Loucy (cell line): ENCODE measurements around the gene FOXA3.

ENCODE experiments used
- H2AFZ ChIP-seq: fragments of 200-600 bp; sonication (generic); 2 replicates; pipeline ENCODE4 v1.6.0; 2016; ENCODE audit warnings: antibody characterized with exemption, mild to moderate bottlenecking, low read length, moderate library complexity
- H3F3A ChIP-seq: fragments of 200-600 bp; 2 replicates; pipeline ENCODE4 v1.6.0; 2016; ENCODE audit warnings: antibody characterized with exemption, low read depth, mild to moderate bottlenecking
- H3K27me3 ChIP-seq: fragments of 200-600 bp; sonication (generic); 2 replicates; pipeline ENCODE4 v1.6.1; 2014; ENCODE audit warnings: low read length, mild to moderate bottlenecking; ENCODE audit not compliant: insufficient read depth, poor library complexity, severe bottlenecking
- H3K36me3 ChIP-seq: fragments of 200-600 bp; sonication (generic); 2 replicates; pipeline ENCODE4 v1.6.1; 2016; ENCODE audit warnings: low read length; ENCODE audit not compliant: insufficient read depth
- H3K4me1 ChIP-seq: fragments of 200-600 bp; sonication (generic); 2 replicates; pipeline ENCODE4 v1.5.1; 2014; ENCODE audit warnings: low read length, mild to moderate bottlenecking; ENCODE audit not compliant: insufficient read depth, poor library complexity, severe bottlenecking
- H3K4me2 ChIP-seq: fragments of 200-600 bp; sonication (generic); 2 replicates; pipeline ENCODE4 v1.6.0; 2014; ENCODE audit warnings: antibody characterized with exemption, low read length, low read depth, mild to moderate bottlenecking; ENCODE audit not compliant: poor library complexity, severe bottlenecking
- H3K4me3 ChIP-seq: fragments of 200-600 bp; sonication (generic); 2 replicates; pipeline ENCODE4 v1.5.1; 2014; ENCODE audit warnings: low read length, mild to moderate bottlenecking, mixed read lengths; ENCODE audit not compliant: poor library complexity, severe bottlenecking
- H3K79me2 ChIP-seq: fragments of 200-600 bp; sonication (generic); 2 replicates; pipeline ENCODE4 v1.6.1; 2014; ENCODE audit warnings: low read length; ENCODE audit not compliant: insufficient read depth
- H3K9ac ChIP-seq: fragments of 200-600 bp; sonication (generic); 2 replicates; pipeline ENCODE4 v1.6.0; 2014; ENCODE audit warnings: mild to moderate bottlenecking, low read depth, low read length, moderate library complexity; ENCODE audit not compliant: poor library complexity, severe bottlenecking
- H3K9me2 ChIP-seq: fragments of 200-600 bp; sonication (generic); replicated peaks from 2 replicates; pipeline ENCODE4 v1.6.1; 2016; ENCODE audit warnings: low read depth, low read length, mixed read lengths
- H3K9me3 ChIP-seq: fragments of 200-600 bp; sonication (generic); 2 replicates; pipeline ENCODE4 v1.6.1; 2014; ENCODE audit warnings: mild to moderate bottlenecking, antibody characterized with exemption, low read length, low read depth; ENCODE audit not compliant: insufficient read depth
- H4K20me1 ChIP-seq: fragments of 200-600 bp; sonication (generic); 2 replicates; pipeline ENCODE4 v1.6.0; 2014; ENCODE audit warnings: antibody characterized with exemption, low read length, mild to moderate bottlenecking; ENCODE audit not compliant: insufficient read depth, poor library complexity, severe bottlenecking
- CTCF ChIP-seq: fragments of 200-600 bp; sonication (generic); conservative IDR thresholded peaks from 2 replicates; pipeline ENCODE4 v1.5.1; 2014; ENCODE audit warnings: mild to moderate bottlenecking, antibody characterized with exemption, low read length
- EZH2phosphoT487 ChIP-seq: fragments of 200-600 bp; IDR thresholded peaks from 2 replicates; pipeline ENCODE4 v1.6.1; 2018; ENCODE audit warnings: antibody characterized with exemption, mild to moderate bottlenecking, moderate library complexity, borderline replicate concordance

The FOXA3 gene

DNA sequence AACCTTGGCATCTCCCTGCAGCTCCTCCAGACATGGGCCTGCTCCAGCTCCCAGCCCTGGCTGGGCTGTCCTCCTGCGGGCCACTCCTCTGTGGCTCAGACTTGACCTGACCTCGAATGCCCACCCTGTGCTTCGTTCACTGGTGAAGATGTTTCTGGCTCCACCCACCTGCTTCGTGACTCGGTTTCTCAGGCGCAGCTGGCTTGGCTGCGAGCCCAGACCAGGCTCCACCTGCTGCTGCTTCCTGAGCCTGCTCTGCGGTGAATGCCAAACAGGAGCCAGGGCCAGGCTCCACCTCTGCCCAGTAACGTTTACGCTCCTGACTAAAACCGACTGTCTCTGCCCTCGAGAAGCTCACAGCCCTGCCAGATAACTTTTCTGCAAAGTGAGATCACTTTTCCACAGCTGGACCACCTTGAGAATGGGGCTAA, 40.1 kb upstream of the FOXA3 start:
- Histone ChIP-seq H3K4me2 (no peak overlapping the region), H3K27me3 (no peaks in the 10 kb centered on the region), H3K9me2 (no peaks in the 10 kb centered on the region), H3K79me2 (no peaks in the 10 kb centered on the region), H3K9ac (no peak overlapping the region), H3F3A (no peaks in the 10 kb centered on the region), H3K36me3 (peaks cover 67% of the 10 kb centered on the region; the same call in 1 of the 2 replicates), H2AFZ (no peak overlapping the region), H3K4me3 (no peak overlapping the region), H3K4me1 (no peaks in the 10 kb centered on the region), H3K9me3 (no peaks in the 10 kb centered on the region), H4K20me1 (peaks cover 2% of the 10 kb centered on the region)
- no peak for TF ChIP-seq CTCF
- TF ChIP-seq EZH2phosphoT487, result no peak

DNA sequence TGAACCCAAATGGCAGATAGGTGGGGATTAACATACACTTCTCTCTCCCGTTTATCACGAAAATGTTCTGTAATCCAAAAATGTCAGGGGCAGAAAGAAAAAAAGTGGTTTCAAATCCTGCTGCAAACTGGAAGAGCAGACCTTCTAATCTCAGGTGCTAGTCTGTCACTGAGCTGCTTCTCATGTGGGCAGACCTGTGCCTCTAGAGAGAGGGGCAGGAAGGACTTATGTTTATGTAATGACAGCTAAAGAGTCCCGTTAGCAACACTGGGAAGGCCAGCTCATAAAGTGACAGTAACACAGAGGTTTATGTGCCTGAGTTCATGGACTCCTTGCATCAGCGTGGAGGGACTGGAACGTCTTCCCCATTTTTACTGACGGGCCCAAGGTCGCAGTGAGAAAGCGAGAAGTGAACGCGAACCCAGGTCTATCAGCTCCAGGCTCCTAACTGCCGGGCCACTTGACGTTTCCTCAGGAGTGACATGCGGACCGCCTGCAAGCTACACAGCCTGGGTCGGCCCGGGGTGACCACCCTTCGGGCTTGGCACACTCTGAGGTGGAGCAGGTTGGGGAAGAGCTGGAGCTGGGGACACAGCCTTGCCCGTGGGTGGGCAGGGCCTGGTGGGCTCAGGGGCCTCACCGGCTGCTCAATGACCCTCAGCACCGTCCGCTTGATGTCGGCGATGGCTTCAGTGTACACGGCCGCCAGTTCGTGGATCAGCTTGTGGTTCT, 39.4 kb upstream of the FOXA3 start:
- no peak overlapping the region for H3K4me3 ChIP-seq
- no peak overlapping the region for H3K4me2 ChIP-seq
- H3K27me3 ChIP-seq, result no peaks in the 10 kb centered on the region
- H3K9me3 ChIP-seq, result no peaks in the 10 kb centered on the region
- no peak overlapping the region for H3K9ac ChIP-seq
- no peak overlapping the region for H2AFZ ChIP-seq
- TF ChIP-seq CTCF (no peak), EZH2phosphoT487 (no peak)
- no peaks in the 10 kb centered on the region for H3K79me2 ChIP-seq
- H3F3A ChIP-seq, result no peaks in the 10 kb centered on the region
- no peaks in the 10 kb centered on the region for H3K4me1 ChIP-seq
- H4K20me1 ChIP-seq, result peaks cover 2% of the 10 kb centered on the region
- H3K9me2 ChIP-seq, result no peaks in the 10 kb centered on the region
- H3K36me3 ChIP-seq, result peaks cover 74% of the 10 kb centered on the region; the same call in 1 of the 2 replicates

DNA sequence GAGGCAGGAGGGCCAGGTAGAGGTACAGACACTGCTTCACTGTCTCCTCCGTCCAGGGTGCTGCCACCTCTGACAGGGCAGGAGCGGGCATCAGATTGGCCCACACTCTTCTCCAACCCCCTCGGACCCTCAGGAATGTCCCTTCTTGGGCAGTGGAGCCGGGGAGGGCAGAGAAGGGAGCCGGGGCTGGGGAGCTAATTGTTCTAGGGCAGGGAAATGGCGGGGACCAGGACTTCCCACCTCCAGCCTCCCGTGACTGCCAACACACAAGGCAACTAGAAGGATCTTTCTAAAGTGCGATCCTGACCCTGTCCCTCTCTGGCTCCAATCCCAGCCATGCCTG, 38.9 kb upstream of the FOXA3 start:
- Histone ChIP-seq H3K36me3 (peaks cover 75% of the 10 kb centered on the region; the same call in 1 of the 2 replicates), H3K79me2 (no peaks in the 10 kb centered on the region), H2AFZ (no peak overlapping the region), H3K4me2 (no peak overlapping the region), H4K20me1 (peaks cover 2% of the 10 kb centered on the region), H3F3A (no peaks in the 10 kb centered on the region), H3K4me1 (no peaks in the 10 kb centered on the region), H3K9ac (no peak overlapping the region), H3K9me2 (no peaks in the 10 kb centered on the region), H3K27me3 (no peaks in the 10 kb centered on the region), H3K4me3 (no peak overlapping the region), H3K9me3 (no peaks in the 10 kb centered on the region)
- TF ChIP-seq CTCF, result no peak
- no peak for TF ChIP-seq EZH2phosphoT487
